ENCODE data around the gene MSI2.

MSI2 gene

GRCh38 chr17:57356153-57356718, 99.9 kb downstream of the MSI2 start:
- TF ChIP-seq CTCF (IDR thresholded peaks at IDR 0.05; ENCODE audit: insufficient read depth, low read depth, low read length, missing control alignments): no peak
- peak overlapping the region; percentile 66 for H3K4me3 ChIP-seq (ENCODE audit: low read depth, low read length)
- peak; percentile 66 for DNase-seq (ENCODE audit: low read depth)

GRCh38 chr17:57356719-57357391, 100.5 kb downstream of the MSI2 start:
- peak; percentile 83 for DNase-seq (ENCODE audit: low read depth)
- no peak for TF ChIP-seq CTCF (IDR thresholded peaks at IDR 0.05; ENCODE audit: insufficient read depth, low read depth, low read length, missing control alignments)
- H3K4me3 ChIP-seq (ENCODE audit: low read depth, low read length): peak overlapping the region; percentile 66

- no peak for TF ChIP-seq CTCF (IDR thresholded peaks at IDR 0.05; ENCODE audit: insufficient read depth, low read depth, low read length, missing control alignments)
- H3K4me3 ChIP-seq (ENCODE audit: low read depth, low read length): peak overlapping the region; percentile 66
- DNase-seq (ENCODE audit: low read depth): peak; percentile 63
Observed at GRCh38 chr17:57357392-57357784, 101.1 kb downstream of the MSI2 start.

- DNase-seq (ENCODE audit: low read depth): peak; percentile 80
- H3K4me3 ChIP-seq (ENCODE audit: low read depth, low read length): peak overlapping the region; percentile 66
- no peak for TF ChIP-seq CTCF (IDR thresholded peaks at IDR 0.05; ENCODE audit: insufficient read depth, low read depth, low read length, missing control alignments)
Observed at GRCh38 chr17:57357830-57358430, 101.6 kb downstream of the MSI2 start.

GRCh38 chr17:57360266-57360665, 103.9 kb downstream of the MSI2 start:
- no peak for TF ChIP-seq CTCF (IDR thresholded peaks at IDR 0.05; ENCODE audit: insufficient read depth, low read depth, low read length, missing control alignments)
- no peak overlapping the region for H3K4me3 ChIP-seq (ENCODE audit: low read depth, low read length)
- DNase-seq (ENCODE audit: low read depth): no peak

- TF ChIP-seq CTCF (IDR thresholded peaks at IDR 0.05; ENCODE audit: insufficient read depth, low read depth, low read length, missing control alignments): no peak
- no peak overlapping the region for H3K4me3 ChIP-seq (ENCODE audit: low read depth, low read length)
- DNase-seq (ENCODE audit: low read depth): no peak
Observed at GRCh38 chr17:57362797-57363556, 106.7 kb downstream of the MSI2 start.
